GM15510 (cell line): ENCODE measurements around the gene RIPK4.

Experiments used
- POLR2A ChIP-seq: IDR thresholded peaks from 3 replicates; pipeline ENCODE4 v1.6.1; 2011; ENCODE audit warnings: borderline replicate concordance; ENCODE audit not compliant: insufficient read length; ENCODE audit errors: extremely low read depth

Gene RIPK4

GRCh38 chr21:41753006-41753898 lies 13.6 kb downstream of the RIPK4 start:
- TF ChIP-seq POLR2A = no peak

GRCh38 chr21:41752231-41752681 lies 14.6 kb downstream of the RIPK4 start:
- TF ChIP-seq POLR2A = no peak

- no peak for TF ChIP-seq POLR2A
Measured at GRCh38 chr21:41751611-41752011, 15.2 kb downstream of the RIPK4 start.

GRCh38 chr21:41750532-41751151 lies 16.2 kb downstream of the RIPK4 start:
- no peak for TF ChIP-seq POLR2A

- no peak for TF ChIP-seq POLR2A
Measured at GRCh38 chr21:41750051-41750450, 16.8 kb downstream of the RIPK4 start.

GRCh38 chr21:41749286-41749685 lies 17.6 kb downstream of the RIPK4 start:
- no peak for TF ChIP-seq POLR2A

GRCh38 chr21:41747943-41748738 lies 18.7 kb downstream of the RIPK4 start:
- TF ChIP-seq POLR2A = no peak

- TF ChIP-seq POLR2A = no peak
Measured at GRCh38 chr21:41746744-41747006, 20.2 kb downstream of the RIPK4 start.

- TF ChIP-seq POLR2A = no peak
Measured at GRCh38 chr21:41745971-41746743, 20.7 kb downstream of the RIPK4 start.

- TF ChIP-seq POLR2A = no peak
Measured at GRCh38 chr21:41745026-41745820, 21.6 kb downstream of the RIPK4 start.

- TF ChIP-seq POLR2A = no peak
Measured at GRCh38 chr21:41744028-41744930, 22.6 kb downstream of the RIPK4 start.

- no peak for TF ChIP-seq POLR2A
Measured at GRCh38 chr21:41743321-41744027, 23.4 kb downstream of the RIPK4 start.
